SK-N-SH treated with all-trans-retinoic acid at 6 μM for 48 hours (cell line): Measurements from ENCODE around the gene IQCN.

Experiments
- ATAC-seq: fragments of 200-7000 bp; cut with Tn5 transposase; 3 replicates; pipeline ENCODE4 v1.9.1; 2020; ENCODE audit warnings: mild to moderate bottlenecking, moderate library complexity
- ARNTL ChIP-seq: fragments of 450-650 bp; formaldehyde crosslinking; IDR thresholded peaks from 2 replicates; pipeline ENCODE4 v1.5.0; 2020; ENCODE audit warnings: low read depth, mild to moderate bottlenecking, moderate library complexity, borderline replicate concordance
- BACH2 ChIP-seq: fragments of 250-450 bp; sonication (Bioruptor Pico); IDR thresholded peaks from 2 replicates; pipeline ENCODE4 v1.9.0; 2021; ENCODE audit warnings: mild to moderate bottlenecking, borderline replicate concordance
- ESRRG ChIP-seq: fragments of 250-450 bp; sonication (Bioruptor Pico); IDR thresholded peaks from 2 replicates; pipeline ENCODE4 v1.6.1; 2021; ENCODE audit warnings: mild to moderate bottlenecking
- GLIS3 ChIP-seq: fragments of 250-450 bp; sonication (Bioruptor Pico); IDR thresholded peaks from 2 replicates; pipeline ENCODE4 v1.5.0; 2020; ENCODE audit warnings: mild to moderate bottlenecking, moderate library complexity
- ISL1 ChIP-seq: fragments of 250-450 bp; sonication (Bioruptor Pico); IDR thresholded peaks from 2 replicates; pipeline ENCODE4 v2.1.2; 2022; ENCODE audit warnings: mild to moderate bottlenecking, moderate library complexity
- OSR1 ChIP-seq: fragments of 250-450 bp; sonication (Bioruptor Pico); IDR thresholded peaks from 2 replicates; pipeline ENCODE4 v1.8.0; 2022; ENCODE audit warnings: moderate library complexity, mild to moderate bottlenecking, inconsistent platforms
- PATZ1 ChIP-seq: fragments of 250-450 bp; sonication (Bioruptor Pico); IDR thresholded peaks from 2 replicates; pipeline ENCODE4 v1.8.0; 2020; ENCODE audit warnings: mild to moderate bottlenecking, moderate library complexity, borderline replicate concordance
- RARB ChIP-seq: fragments of 250-450 bp; sonication (Bioruptor Pico); IDR thresholded peaks from 2 replicates; pipeline ENCODE4 v1.8.0; 2021; ENCODE audit warnings: mild to moderate bottlenecking, moderate library complexity
- SNAI2 ChIP-seq: fragments of 250-450 bp; sonication (Bioruptor Pico); IDR thresholded peaks from 2 replicates; pipeline ENCODE4 v1.5.0; 2020; ENCODE audit warnings: mild to moderate bottlenecking, moderate library complexity
- TCF4 ChIP-seq: fragments of 250-450 bp; sonication (Bioruptor Pico); IDR thresholded peaks from 2 replicates; pipeline ENCODE4 v1.8.0; 2021; ENCODE audit warnings: mild to moderate bottlenecking, moderate library complexity, borderline replicate concordance
- TOX ChIP-seq: fragments of 250-450 bp; sonication (Bioruptor Pico); IDR thresholded peaks from 2 replicates; pipeline ENCODE4 v1.8.0; 2021; ENCODE audit warnings: mild to moderate bottlenecking, moderate library complexity, borderline replicate concordance
- ZC3H10 ChIP-seq: fragments of 250-450 bp; sonication (Bioruptor Pico); IDR thresholded peaks from 2 replicates; pipeline ENCODE4 v1.5.1; 2021; ENCODE audit warnings: mild to moderate bottlenecking, moderate library complexity
- ZFP30 ChIP-seq: fragments of 450-650 bp; formaldehyde crosslinking; IDR thresholded peaks from 2 replicates; pipeline ENCODE4 v1.5.0; 2022; ENCODE audit warnings: mild to moderate bottlenecking, moderate library complexity
- ZNF565 ChIP-seq: fragments of 450-650 bp; formaldehyde crosslinking; conservative IDR thresholded peaks from 2 replicates; pipeline ENCODE4 v1.5.0; 2020; ENCODE audit warnings: low read depth, mild to moderate bottlenecking, moderate library complexity
- ZNF70 ChIP-seq: fragments of 450-650 bp; formaldehyde crosslinking; IDR thresholded peaks from 2 replicates; pipeline ENCODE4 v1.5.0; 2020; ENCODE audit warnings: mild to moderate bottlenecking, moderate library complexity
- ZNF8 ChIP-seq: fragments of 450-650 bp; formaldehyde crosslinking; IDR thresholded peaks from 2 replicates; pipeline ENCODE4 v1.5.0; 2020; ENCODE audit warnings: mild to moderate bottlenecking, moderate library complexity
- TF ChIP-seq, protein P1 (sequence below): fragments of 250-450 bp; sonication (Bioruptor Pico); IDR thresholded peaks from 2 replicates; pipeline ENCODE4 v1.5.1; 2021; ENCODE audit warnings: mild to moderate bottlenecking, moderate library complexity
- TF ChIP-seq, protein P2 (sequence below): fragments of 250-450 bp; sonication (Bioruptor Pico); IDR thresholded peaks from 2 replicates; pipeline ENCODE4 v1.8.0; 2021; ENCODE audit warnings: low read depth, mild to moderate bottlenecking, moderate library complexity, borderline replicate concordance
- TF ChIP-seq, protein P3 (sequence below): fragments of 250-450 bp; sonication (Bioruptor Pico); IDR thresholded peaks from 2 replicates; pipeline ENCODE4 v1.5.1; 2020; ENCODE audit warnings: low read depth, mild to moderate bottlenecking, moderate library complexity
- TF ChIP-seq, protein P4 (sequence below): fragments of 250-450 bp; sonication (Bioruptor Pico); IDR thresholded peaks from 2 replicates; pipeline ENCODE4 v1.5.0; 2020; ENCODE audit warnings: mild to moderate bottlenecking, moderate library complexity

Gene IQCN

DNA sequence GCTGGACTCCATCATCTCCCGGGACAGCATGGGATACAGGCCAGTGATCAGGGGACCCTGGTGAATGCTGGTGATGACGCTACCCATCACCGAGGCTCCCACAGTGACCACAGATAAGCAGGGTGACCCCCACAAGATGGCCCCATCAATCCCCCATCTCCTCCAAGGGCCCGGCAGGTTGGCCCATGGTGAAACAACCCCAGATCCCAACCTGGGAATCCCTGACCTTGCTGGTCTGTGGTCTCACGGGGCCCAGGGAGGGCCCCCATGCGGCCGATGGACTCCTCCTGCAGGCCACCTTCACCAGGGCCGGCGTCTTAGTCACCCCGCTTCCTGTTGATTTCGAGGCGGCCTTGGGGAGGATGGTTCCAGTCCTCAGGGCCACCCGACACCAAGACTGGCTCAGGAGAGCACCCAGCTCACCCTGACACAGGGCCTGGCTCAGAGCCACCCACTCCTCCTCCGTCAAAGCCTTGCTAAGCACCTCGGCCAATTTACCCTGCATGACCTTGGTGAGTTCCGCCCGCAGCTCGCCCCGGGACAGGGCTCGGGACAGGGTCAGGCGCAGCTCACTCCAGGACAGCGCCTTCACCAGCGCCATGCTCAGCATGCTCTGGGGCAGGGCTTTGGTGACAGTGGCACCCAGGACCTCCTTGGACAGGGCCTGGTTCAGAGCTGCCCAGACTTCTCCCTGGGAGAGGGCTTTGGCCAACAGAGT, 10.0 kb downstream of the IQCN start:
- TF ChIP-seq, protein P1, sequence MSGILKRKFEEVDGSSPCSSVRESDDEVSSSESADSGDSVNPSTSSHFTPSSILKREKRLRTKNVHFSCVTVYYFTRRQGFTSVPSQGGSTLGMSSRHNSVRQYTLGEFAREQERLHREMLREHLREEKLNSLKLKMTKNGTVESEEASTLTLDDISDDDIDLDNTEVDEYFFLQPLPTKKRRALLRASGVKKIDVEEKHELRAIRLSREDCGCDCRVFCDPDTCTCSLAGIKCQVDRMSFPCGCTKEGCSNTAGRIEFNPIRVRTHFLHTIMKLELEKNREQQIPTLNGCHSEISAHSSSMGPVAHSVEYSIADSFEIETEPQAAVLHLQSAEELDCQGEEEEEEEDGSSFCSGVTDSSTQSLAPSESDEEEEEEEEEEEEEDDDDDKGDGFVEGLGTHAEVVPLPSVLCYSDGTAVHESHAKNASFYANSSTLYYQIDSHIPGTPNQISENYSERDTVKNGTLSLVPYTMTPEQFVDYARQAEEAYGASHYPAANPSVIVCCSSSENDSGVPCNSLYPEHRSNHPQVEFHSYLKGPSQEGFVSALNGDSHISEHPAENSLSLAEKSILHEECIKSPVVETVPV (CRISPR knock-in tag) = no peak
- no peak for TF ChIP-seq BACH2
- TF ChIP-seq ZNF565 (CRISPR knock-in tag) = no peak
- no peak for TF ChIP-seq ZC3H10 (CRISPR knock-in tag)
- TF ChIP-seq ESRRG (CRISPR knock-in tag) = no peak
- TF ChIP-seq, protein P2, sequence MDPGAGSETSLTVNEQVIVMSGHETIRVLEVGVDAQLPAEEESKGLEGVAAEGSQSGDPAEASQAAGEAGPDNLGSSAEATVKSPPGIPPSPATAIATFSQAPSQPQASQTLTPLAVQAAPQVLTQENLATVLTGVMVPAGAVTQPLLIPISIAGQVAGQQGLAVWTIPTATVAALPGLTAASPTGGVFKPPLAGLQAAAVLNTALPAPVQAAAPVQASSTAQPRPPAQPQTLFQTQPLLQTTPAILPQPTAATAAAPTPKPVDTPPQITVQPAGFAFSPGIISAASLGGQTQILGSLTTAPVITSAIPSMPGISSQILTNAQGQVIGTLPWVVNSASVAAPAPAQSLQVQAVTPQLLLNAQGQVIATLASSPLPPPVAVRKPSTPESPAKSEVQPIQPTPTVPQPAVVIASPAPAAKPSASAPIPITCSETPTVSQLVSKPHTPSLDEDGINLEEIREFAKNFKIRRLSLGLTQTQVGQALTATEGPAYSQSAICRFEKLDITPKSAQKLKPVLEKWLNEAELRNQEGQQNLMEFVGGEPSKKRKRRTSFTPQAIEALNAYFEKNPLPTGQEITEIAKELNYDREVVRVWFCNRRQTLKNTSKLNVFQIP (CRISPR knock-in tag) = no peak
- TF ChIP-seq ISL1 (CRISPR knock-in tag) = no peak
- no peak for TF ChIP-seq ARNTL (CRISPR knock-in tag)
- no peak for TF ChIP-seq ZNF8 (CRISPR knock-in tag)
- TF ChIP-seq ZNF70 (CRISPR knock-in tag) = no peak
- TF ChIP-seq, protein P3, sequence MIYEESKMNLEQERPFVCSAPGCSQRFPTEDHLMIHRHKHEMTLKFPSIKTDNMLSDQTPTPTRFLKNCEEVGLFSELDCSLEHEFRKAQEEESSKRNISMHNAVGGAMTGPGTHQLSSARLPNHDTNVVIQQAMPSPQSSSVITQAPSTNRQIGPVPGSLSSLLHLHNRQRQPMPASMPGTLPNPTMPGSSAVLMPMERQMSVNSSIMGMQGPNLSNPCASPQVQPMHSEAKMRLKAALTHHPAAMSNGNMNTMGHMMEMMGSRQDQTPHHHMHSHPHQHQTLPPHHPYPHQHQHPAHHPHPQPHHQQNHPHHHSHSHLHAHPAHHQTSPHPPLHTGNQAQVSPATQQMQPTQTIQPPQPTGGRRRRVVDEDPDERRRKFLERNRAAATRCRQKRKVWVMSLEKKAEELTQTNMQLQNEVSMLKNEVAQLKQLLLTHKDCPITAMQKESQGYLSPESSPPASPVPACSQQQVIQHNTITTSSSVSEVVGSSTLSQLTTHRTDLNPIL (CRISPR knock-in tag) = no peak
- TF ChIP-seq ZFP30 (CRISPR knock-in tag) = no peak
- TF ChIP-seq PATZ1 = no peak
- no peak for TF ChIP-seq TCF4 (CRISPR knock-in tag)
- TF ChIP-seq TOX (CRISPR knock-in tag) = no peak
- TF ChIP-seq, protein P4, sequence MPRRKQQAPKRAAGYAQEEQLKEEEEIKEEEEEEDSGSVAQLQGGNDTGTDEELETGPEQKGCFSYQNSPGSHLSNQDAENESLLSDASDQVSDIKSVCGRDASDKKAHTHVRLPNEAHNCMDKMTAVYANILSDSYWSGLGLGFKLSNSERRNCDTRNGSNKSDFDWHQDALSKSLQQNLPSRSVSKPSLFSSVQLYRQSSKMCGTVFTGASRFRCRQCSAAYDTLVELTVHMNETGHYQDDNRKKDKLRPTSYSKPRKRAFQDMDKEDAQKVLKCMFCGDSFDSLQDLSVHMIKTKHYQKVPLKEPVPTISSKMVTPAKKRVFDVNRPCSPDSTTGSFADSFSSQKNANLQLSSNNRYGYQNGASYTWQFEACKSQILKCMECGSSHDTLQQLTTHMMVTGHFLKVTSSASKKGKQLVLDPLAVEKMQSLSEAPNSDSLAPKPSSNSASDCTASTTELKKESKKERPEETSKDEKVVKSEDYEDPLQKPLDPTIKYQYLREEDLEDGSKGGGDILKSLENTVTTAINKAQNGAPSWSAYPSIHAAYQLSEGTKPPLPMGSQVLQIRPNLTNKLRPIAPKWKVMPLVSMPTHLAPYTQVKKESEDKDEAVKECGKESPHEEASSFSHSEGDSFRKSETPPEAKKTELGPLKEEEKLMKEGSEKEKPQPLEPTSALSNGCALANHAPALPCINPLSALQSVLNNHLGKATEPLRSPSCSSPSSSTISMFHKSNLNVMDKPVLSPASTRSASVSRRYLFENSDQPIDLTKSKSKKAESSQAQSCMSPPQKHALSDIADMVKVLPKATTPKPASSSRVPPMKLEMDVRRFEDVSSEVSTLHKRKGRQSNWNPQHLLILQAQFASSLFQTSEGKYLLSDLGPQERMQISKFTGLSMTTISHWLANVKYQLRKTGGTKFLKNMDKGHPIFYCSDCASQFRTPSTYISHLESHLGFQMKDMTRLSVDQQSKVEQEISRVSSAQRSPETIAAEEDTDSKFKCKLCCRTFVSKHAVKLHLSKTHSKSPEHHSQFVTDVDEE (CRISPR knock-in tag) = no peak
- no peak for TF ChIP-seq OSR1
- ATAC-seq = no peak

GRCh38 chr19:18263324-18264136, 10.7 kb downstream of the IQCN start:
- ATAC-seq = no peak
- TF ChIP-seq, protein P3 (CRISPR knock-in tag) = no peak
- TF ChIP-seq, protein P2 (CRISPR knock-in tag) = no peak
- TF ChIP-seq ZFP30 (CRISPR knock-in tag) (no peak), ISL1 (CRISPR knock-in tag) (no peak), TCF4 (CRISPR knock-in tag) (no peak), TOX (CRISPR knock-in tag) (no peak), RARB (CRISPR knock-in tag) (no peak), BACH2 (no peak), ZNF565 (CRISPR knock-in tag) (no peak), ESRRG (CRISPR knock-in tag) (no peak), ZC3H10 (CRISPR knock-in tag) (no peak), GLIS3 (CRISPR knock-in tag) (no peak), SNAI2 (CRISPR knock-in tag) (no peak), ZNF8 (CRISPR knock-in tag) (no peak)
